Measurements from ENCODE around the gene FSD1.
"Not testable (repeated sequence)": the region's sequence is repeated elsewhere in the genome, so short reads cannot be mapped to it uniquely, and the experiment has no call there.

The FSD1 gene

GRCh38 chr19:4274321-4274686 is 30.1 kb upstream of the FSD1 start:
- ATAC-seq (replicated peaks; ENCODE audit: extremely low read depth, poor library complexity, severe bottlenecking); H3K9me3 Mint-ChIP-seq; H3K4me3 Mint-ChIP-seq; H3K27me3 Mint-ChIP-seq; H3K4me1 Mint-ChIP-seq; DNase-seq (ENCODE audit: low spot score in 2 of 2); H3K27ac Mint-ChIP-seq (ENCODE audit: low read depth): not testable (repeated sequence)
- peaks cover 19% of the 10 kb centered on the region for H3K36me3 Mint-ChIP-seq (ENCODE audit: insufficient read depth)

DNA sequence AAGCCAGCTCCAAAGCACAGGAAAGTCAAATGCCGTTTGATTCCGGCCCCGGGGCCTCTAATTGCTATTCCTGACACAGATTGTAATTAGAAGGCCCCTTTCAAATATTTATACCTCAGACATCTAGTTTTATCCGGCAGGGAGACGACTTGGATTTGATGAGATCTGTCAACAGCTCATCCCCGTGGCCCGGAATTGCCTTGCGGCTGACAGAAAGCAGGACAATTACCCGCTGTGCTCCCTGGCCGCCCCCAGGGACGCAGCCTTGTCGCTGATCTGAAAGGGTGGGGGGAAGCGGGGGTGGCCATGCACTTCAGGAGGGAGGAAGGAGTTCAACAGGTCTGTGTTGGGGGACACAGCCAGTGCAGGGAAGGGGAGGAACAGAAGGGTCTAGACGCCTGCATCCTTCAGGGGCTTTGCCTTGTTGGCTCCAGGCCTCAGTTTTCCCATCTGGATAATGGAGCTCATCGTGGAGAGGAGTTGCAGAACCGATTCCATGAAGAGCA is 27.2 kb upstream of the FSD1 start:
- peaks cover 4% of the 10 kb centered on the region for H3K4me1 Mint-ChIP-seq
- H3K27me3 Mint-ChIP-seq = peaks cover 23% of the 10 kb centered on the region
- ATAC-seq (replicated peaks; ENCODE audit: extremely low read depth, poor library complexity, severe bottlenecking) (no peak), DNase-seq (ENCODE audit: low spot score in 2 of 2) (no peak)
- no peak overlapping the region for H3K27ac Mint-ChIP-seq (ENCODE audit: low read depth)
- no peaks in the 10 kb centered on the region for H3K9me3 Mint-ChIP-seq
- H3K36me3 Mint-ChIP-seq (ENCODE audit: insufficient read depth) = peaks cover 4% of the 10 kb centered on the region
- H3K4me3 Mint-ChIP-seq = no peak overlapping the region

GRCh38 chr19:4278010-4278409 is 26.4 kb upstream of the FSD1 start:
- ATAC-seq (replicated peaks; ENCODE audit: extremely low read depth, poor library complexity, severe bottlenecking) = no peak
- peaks cover 29% of the 10 kb centered on the region for H3K27me3 Mint-ChIP-seq
- H3K9me3 Mint-ChIP-seq = no peaks in the 10 kb centered on the region
- no peak overlapping the region for H3K27ac Mint-ChIP-seq (ENCODE audit: low read depth)
- no peak for DNase-seq (ENCODE audit: low spot score in 2 of 2)
- no peak overlapping the region for H3K4me3 Mint-ChIP-seq
- peaks cover 6% of the 10 kb centered on the region for H3K36me3 Mint-ChIP-seq (ENCODE audit: insufficient read depth)
- peaks cover 4% of the 10 kb centered on the region for H3K4me1 Mint-ChIP-seq

DNA sequence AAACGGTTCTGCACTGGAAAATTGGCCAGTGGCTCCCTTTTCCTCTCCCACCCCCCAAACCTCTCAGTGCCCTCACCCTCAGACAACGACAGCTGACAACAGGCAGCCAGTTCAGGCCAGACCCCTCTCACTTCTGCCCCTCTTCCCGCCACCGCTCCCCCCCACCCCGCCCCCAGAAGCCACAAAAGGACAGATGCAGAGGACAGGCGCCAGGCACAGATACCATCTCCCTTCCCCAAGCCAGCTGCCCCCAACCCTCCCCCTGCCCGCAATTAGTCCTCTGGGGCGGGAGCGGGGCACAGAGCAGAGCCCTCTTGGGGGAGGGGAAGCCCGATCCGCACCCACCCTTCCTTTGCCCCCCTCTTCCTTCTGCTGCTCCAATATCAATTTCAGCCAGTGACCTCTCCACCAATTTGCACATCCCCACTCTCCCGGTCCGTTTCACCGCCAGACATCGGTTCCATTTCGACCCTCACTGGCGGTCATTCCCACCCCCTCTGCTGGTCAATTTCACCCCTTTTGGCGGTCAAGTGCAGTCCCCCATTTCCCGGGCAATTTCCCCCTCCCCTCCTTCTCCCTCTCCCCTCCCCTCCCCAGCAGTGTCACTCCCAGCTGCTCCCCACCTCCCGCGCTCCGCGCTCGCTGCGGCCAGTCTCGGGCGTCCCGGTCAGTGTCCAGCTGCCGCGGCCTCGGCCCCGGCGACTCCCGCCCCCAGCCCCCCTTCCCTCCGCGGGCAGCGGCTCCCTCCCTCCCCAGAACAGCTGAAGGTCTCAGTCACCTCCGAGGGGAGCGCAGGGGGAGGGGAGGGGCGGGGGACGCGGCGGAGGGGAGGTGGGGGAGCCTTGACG is 25.8 kb upstream of the FSD1 start, which contains the start of gene SHD:
Gene SHD, plus strand, starts transcription at position 848 of the 848 bp plus-strand sequence. CDS start 798 bp downstream, outside the sequence.
- DNase-seq (ENCODE audit: low spot score in 2 of 2) (no peak), ATAC-seq (replicated peaks; ENCODE audit: extremely low read depth, poor library complexity, severe bottlenecking) (no peak)
- H3K4me3 Mint-ChIP-seq = peak within 1 kb of the TSS; percentile 41
- H3K27me3 Mint-ChIP-seq = peaks cover 31% of the 10 kb centered on the region
- peaks cover 5% of the 10 kb centered on the region for H3K36me3 Mint-ChIP-seq (ENCODE audit: insufficient read depth)
- no peak within 1 kb of the TSS for H3K27ac Mint-ChIP-seq (ENCODE audit: low read depth)
- H3K9me3 Mint-ChIP-seq = no peaks in the 10 kb centered on the region
- H3K4me1 Mint-ChIP-seq = peaks cover 4% of the 10 kb centered on the region

GRCh38 chr19:4279267-4279529 is 25.2 kb upstream of the FSD1 start:
- Mint-ChIP-seq H3K4me1 (peaks cover 4% of the 10 kb centered on the region), H3K4me3 (no peak overlapping the region), H3K9me3 (no peaks in the 10 kb centered on the region), H3K27me3 (peaks cover 31% of the 10 kb centered on the region), H3K27ac (ENCODE audit: low read depth) (no peak overlapping the region), H3K36me3 (ENCODE audit: insufficient read depth) (peaks cover 5% of the 10 kb centered on the region)
- DNase-seq (ENCODE audit: low spot score in 2 of 2) (no peak), ATAC-seq (replicated peaks; ENCODE audit: extremely low read depth, poor library complexity, severe bottlenecking) (no peak)

DNA sequence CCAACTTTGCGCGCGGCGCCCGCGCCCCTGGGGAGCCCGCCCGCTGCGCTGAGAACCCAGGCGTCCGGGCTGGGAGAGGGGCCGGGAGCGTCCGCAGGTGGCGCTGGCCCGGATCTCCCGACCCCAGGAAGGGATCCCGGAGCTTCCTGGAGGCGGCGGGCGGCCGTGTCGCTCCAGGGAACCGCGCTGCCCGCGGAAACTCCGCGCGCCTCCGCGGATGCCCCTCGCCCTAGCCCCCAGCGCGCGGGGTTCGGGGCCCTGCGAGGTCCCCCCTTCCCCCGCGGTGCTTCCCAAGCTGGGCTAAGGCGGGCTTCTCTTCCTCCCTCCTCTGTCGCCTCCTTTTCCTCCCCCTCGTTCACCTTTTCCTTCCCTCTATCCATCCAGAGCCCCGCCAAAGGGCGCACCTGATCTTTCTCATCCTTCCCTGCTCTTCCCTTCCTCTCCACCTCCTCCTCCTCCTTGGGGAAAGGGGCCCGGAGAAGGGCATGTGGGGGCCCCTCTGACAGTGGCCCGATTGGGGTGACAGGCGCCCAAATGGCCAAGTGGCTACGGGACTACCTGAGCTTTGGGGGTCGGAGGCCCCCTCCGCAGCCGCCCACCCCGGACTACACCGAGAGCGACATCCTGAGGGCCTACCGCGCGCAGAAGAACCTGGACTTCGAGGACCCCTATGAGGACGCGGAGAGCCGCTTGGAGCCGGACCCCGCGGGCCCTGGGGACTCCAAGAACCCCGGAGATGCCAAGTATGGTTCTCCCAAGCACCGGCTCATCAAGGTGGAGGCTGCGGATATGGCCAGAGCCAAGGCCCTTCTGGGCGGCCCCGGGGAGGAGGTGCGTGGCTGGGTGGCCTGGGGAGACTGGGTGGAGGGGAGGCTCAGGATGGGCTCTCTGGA is 24.6 kb upstream of the FSD1 start:
- peaks cover 31% of the 10 kb centered on the region for H3K27me3 Mint-ChIP-seq
- no peaks in the 10 kb centered on the region for H3K9me3 Mint-ChIP-seq
- peaks cover 5% of the 10 kb centered on the region for H3K36me3 Mint-ChIP-seq (ENCODE audit: insufficient read depth)
- H3K27ac Mint-ChIP-seq (ENCODE audit: low read depth) = no peak overlapping the region
- no peak for DNase-seq (ENCODE audit: low spot score in 2 of 2)
- ATAC-seq (replicated peaks; ENCODE audit: extremely low read depth, poor library complexity, severe bottlenecking) = no peak
- H3K4me3 Mint-ChIP-seq = peak overlapping the region; percentile 41
- H3K4me1 Mint-ChIP-seq = peaks cover 4% of the 10 kb centered on the region

DNA sequence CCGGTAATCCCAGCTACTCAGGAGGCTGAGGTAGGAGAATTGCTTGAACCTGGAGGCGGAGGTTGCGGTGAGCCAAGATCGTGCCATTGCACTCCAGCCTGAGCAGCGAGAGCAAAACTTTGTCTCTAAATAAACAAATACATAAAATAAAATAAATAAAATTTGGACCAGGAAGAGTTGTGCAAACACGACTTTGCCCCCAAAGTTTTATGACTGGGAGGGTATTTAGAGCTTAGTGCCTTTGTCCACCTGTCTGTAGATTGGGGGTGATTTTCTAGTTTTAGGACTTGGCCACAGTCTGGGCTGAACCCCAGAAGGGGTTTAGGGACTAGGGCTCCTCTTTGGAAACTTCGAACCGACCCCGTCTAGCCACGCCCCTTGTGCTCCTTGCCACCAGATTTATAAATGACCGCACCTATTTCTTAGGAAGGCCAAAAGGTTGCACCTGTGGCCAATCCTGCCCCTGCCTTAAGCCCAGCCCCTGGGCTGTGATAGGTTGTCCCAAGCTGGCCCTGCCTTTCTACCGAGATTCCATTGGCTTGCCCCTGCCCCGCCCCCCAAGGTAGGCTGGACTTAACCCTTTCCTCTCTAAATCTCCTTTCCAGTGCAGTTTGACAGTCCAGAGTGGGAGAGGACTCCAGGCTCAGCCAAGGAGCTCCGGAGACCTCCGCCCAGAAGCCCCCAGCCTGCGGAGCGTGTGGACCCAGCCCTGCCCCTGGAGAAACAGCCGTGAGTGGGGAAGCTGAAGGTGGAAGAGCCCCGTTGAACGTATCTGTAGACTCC is 20.0 kb upstream of the FSD1 start:
- H3K27ac Mint-ChIP-seq (ENCODE audit: low read depth) = no peak overlapping the region
- peaks cover 4% of the 10 kb centered on the region for H3K4me1 Mint-ChIP-seq
- no peak for ATAC-seq (replicated peaks; ENCODE audit: extremely low read depth, poor library complexity, severe bottlenecking)
- no peak for DNase-seq (ENCODE audit: low spot score in 2 of 2)
- no peak overlapping the region for H3K4me3 Mint-ChIP-seq
- no peaks in the 10 kb centered on the region for H3K9me3 Mint-ChIP-seq
- H3K36me3 Mint-ChIP-seq (ENCODE audit: insufficient read depth) = peaks cover 2% of the 10 kb centered on the region
- H3K27me3 Mint-ChIP-seq = peaks cover 31% of the 10 kb centered on the region

- Mint-ChIP-seq H3K9me3 (no peaks in the 10 kb centered on the region), H3K27ac (ENCODE audit: low read depth) (no peak overlapping the region), H3K4me1 (peaks cover under 1% of the 10 kb centered on the region), H3K4me3 (no peak overlapping the region), H3K27me3 (peaks cover 25% of the 10 kb centered on the region), H3K36me3 (ENCODE audit: insufficient read depth) (peaks cover 2% of the 10 kb centered on the region)
- no peak for DNase-seq (ENCODE audit: low spot score in 2 of 2)
- ATAC-seq (replicated peaks; ENCODE audit: extremely low read depth, poor library complexity, severe bottlenecking) = no peak
Measured at GRCh38 chr19:4284974-4285373, 19.4 kb upstream of the FSD1 start.

- peaks cover 16% of the 10 kb centered on the region for H3K27me3 Mint-ChIP-seq
- not testable (repeated sequence) for ATAC-seq (replicated peaks; ENCODE audit: extremely low read depth, poor library complexity, severe bottlenecking); H3K9me3 Mint-ChIP-seq; H3K36me3 Mint-ChIP-seq (ENCODE audit: insufficient read depth); H3K4me3 Mint-ChIP-seq; H3K4me1 Mint-ChIP-seq; H3K27ac Mint-ChIP-seq (ENCODE audit: low read depth); DNase-seq (ENCODE audit: low spot score in 2 of 2)
Measured at GRCh38 chr19:4286141-4286540, 18.3 kb upstream of the FSD1 start.

DNA sequence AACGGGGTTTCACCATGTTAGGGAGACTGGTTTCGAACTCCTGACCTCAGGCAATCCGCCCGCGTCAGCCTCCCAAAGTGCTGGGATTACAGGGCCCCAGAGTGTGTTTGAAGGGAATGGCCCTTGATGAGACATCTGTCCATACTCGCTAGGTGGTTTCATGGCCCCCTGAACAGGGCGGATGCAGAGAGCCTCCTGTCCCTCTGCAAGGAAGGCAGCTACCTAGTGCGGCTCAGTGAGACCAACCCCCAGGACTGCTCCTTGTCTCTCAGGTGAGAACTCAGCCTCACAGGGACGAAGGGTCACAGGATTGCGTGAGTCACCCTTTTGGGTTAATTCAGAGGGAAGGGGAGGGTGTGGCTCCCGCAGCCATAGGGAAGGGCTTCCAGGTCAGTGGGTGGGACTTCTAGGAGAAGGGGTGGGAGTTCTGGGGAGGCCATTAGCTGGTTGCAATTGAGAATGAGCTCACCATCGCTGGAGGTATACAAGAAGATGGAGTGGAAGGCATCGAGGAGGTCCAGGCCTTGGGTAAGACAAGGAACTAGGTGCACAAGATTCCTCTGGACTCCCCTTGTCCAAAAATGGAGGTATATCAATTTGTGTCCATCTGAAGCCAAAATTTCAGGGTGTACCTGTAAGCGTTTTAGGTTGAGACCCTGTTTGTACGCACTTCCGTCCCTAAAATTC is 16.2 kb upstream of the FSD1 start:
- Mint-ChIP-seq H3K36me3 (ENCODE audit: insufficient read depth) (no peaks in the 10 kb centered on the region), H3K27ac (ENCODE audit: low read depth) (no peak overlapping the region), H3K27me3 (no peaks in the 10 kb centered on the region), H3K4me1 (no peaks in the 10 kb centered on the region), H3K4me3 (no peak overlapping the region), H3K9me3 (no peaks in the 10 kb centered on the region)
- DNase-seq (ENCODE audit: low spot score in 2 of 2) (no peak), ATAC-seq (replicated peaks; ENCODE audit: extremely low read depth, poor library complexity, severe bottlenecking) (no peak)

- no peaks in the 10 kb centered on the region for H3K27me3 Mint-ChIP-seq
- ATAC-seq (replicated peaks; ENCODE audit: extremely low read depth, poor library complexity, severe bottlenecking) = no peak
- no peaks in the 10 kb centered on the region for H3K36me3 Mint-ChIP-seq (ENCODE audit: insufficient read depth)
- H3K4me3 Mint-ChIP-seq = no peak overlapping the region
- no peak for DNase-seq (ENCODE audit: low spot score in 2 of 2)
- H3K9me3 Mint-ChIP-seq = no peaks in the 10 kb centered on the region
- no peaks in the 10 kb centered on the region for H3K4me1 Mint-ChIP-seq
- H3K27ac Mint-ChIP-seq (ENCODE audit: low read depth) = no peak overlapping the region
Measured at GRCh38 chr19:4291184-4291732, 13.1 kb upstream of the FSD1 start.

GRCh38 chr19:4292515-4292914 is 11.9 kb upstream of the FSD1 start:
- ATAC-seq (replicated peaks; ENCODE audit: extremely low read depth, poor library complexity, severe bottlenecking) (no peak), DNase-seq (ENCODE audit: low spot score in 2 of 2) (no peak)
- Mint-ChIP-seq H3K36me3 (ENCODE audit: insufficient read depth) (no peaks in the 10 kb centered on the region), H3K27ac (ENCODE audit: low read depth) (no peak overlapping the region), H3K4me3 (no peak overlapping the region), H3K4me1 (no peaks in the 10 kb centered on the region), H3K27me3 (no peaks in the 10 kb centered on the region), H3K9me3 (no peaks in the 10 kb centered on the region)
